DND-41 (cell line): ENCODE results near the gene WHRN.

Source experiments
- ATAC-seq: fragments of 200-7000 bp; cut with Tn5 transposase; 3 replicates; pipeline ENCODE4 v1.9.1; 2021; ENCODE audit warnings: low read depth; ENCODE audit not compliant: insufficient read depth
- DNase-seq: peaks from one replicate; pipeline ENCODE4 v3.0.0-alpha.2; 2020
- H2AFZ ChIP-seq: 2 replicates; pipeline ENCODE4 v1.6.0; 2012; ENCODE audit warnings: low read depth, low read length
- H3K27ac ChIP-seq: 2 replicates; pipeline ENCODE4 v1.5.1; 2012; ENCODE audit warnings: low read length, inconsistent platforms
- H3K27me3 ChIP-seq: fragments of 200-600 bp; sonication (generic); 2 replicates; pipeline ENCODE4 v1.6.0; 2012; ENCODE audit warnings: low read length, mild to moderate bottlenecking, inconsistent platforms; ENCODE audit not compliant: insufficient read depth, poor library complexity
- H3K36me3 ChIP-seq: 2 replicates; pipeline ENCODE4 v1.5.1; 2012; ENCODE audit warnings: low read length, inconsistent platforms; ENCODE audit not compliant: insufficient read depth
- H3K4me1 ChIP-seq: 2 replicates; pipeline ENCODE4 v1.5.1; 2012; ENCODE audit warnings: mild to moderate bottlenecking, low read length; ENCODE audit not compliant: insufficient read depth
- H3K4me2 ChIP-seq: 2 replicates; pipeline ENCODE4 v1.6.0; 2012; ENCODE audit warnings: mild to moderate bottlenecking, moderate library complexity, low read length, inconsistent platforms; ENCODE audit not compliant: insufficient read depth
- H3K4me3 ChIP-seq, 2 experiments: fragments of 200-600 bp in 1 of 2; shearing (Covaris generic) in 1 of 2; 2 replicates each; pipeline ENCODE4 v1.5.1; 2012 to 2016; ENCODE audit warnings: inconsistent platforms in 2 of 2, low read length in 2 of 2, mild to moderate bottlenecking in 2 of 2, low read depth in 1 of 2, moderate library complexity in 1 of 2
- H3K79me2 ChIP-seq: 2 replicates; pipeline ENCODE4 v1.6.0; 2012; ENCODE audit warnings: low read length, inconsistent platforms; ENCODE audit not compliant: insufficient read depth
- H3K9ac ChIP-seq: 2 replicates; pipeline ENCODE4 v1.6.0; 2012; ENCODE audit warnings: low read depth, mild to moderate bottlenecking, inconsistent platforms, low read length, moderate library complexity
- H3K9me3 ChIP-seq: 2 replicates; pipeline ENCODE4 v1.5.1; 2012; ENCODE audit warnings: low read length, moderate library complexity, mild to moderate bottlenecking, inconsistent platforms; ENCODE audit not compliant: insufficient read depth, severe bottlenecking
- H4K20me1 ChIP-seq: 2 replicates; pipeline ENCODE4 v1.6.0; 2012; ENCODE audit warnings: low read length; ENCODE audit not compliant: insufficient read depth
- EZH2 ChIP-seq: IDR thresholded peaks from 3 replicates; pipeline ENCODE4 v1.6.1; 2012; ENCODE audit warnings: borderline replicate concordance, low read depth, mild to moderate bottlenecking, moderate library complexity, low read length, inconsistent platforms; ENCODE audit not compliant: severe bottlenecking
- TF ChIP-seq, protein P1 (sequence below): IDR thresholded peaks from 2 replicates; pipeline ENCODE4 v1.5.1; 2012; ENCODE audit warnings: borderline replicate concordance, low read length, moderate library complexity, mild to moderate bottlenecking; ENCODE audit not compliant: poor library complexity, severe bottlenecking; ENCODE audit errors: extremely low read depth

WHRN gene

GRCh38 chr9:114374936-114375335 is 130.3 kb downstream of the WHRN start:
- H3K79me2 ChIP-seq, result peaks cover 63% of the 10 kb centered on the region
- H2AFZ ChIP-seq, result no peak overlapping the region
- peaks cover 81% of the 10 kb centered on the region for H3K36me3 ChIP-seq
- peak overlapping the region; percentile 96 for H3K27ac ChIP-seq
- no peak overlapping the region for H3K9ac ChIP-seq
- no peaks in the 10 kb centered on the region for H3K9me3 ChIP-seq
- H3K4me2 ChIP-seq, result no peak overlapping the region
- peaks cover 67% of the 10 kb centered on the region for H3K4me1 ChIP-seq
- no peak for DNase-seq
- no peaks in the 10 kb centered on the region for H3K27me3 ChIP-seq
- ATAC-seq, result no peak
- no peak overlapping the region for H3K4me3 ChIP-seq
- peaks cover 9% of the 10 kb centered on the region for H4K20me1 ChIP-seq
- TF ChIP-seq, protein P1, sequence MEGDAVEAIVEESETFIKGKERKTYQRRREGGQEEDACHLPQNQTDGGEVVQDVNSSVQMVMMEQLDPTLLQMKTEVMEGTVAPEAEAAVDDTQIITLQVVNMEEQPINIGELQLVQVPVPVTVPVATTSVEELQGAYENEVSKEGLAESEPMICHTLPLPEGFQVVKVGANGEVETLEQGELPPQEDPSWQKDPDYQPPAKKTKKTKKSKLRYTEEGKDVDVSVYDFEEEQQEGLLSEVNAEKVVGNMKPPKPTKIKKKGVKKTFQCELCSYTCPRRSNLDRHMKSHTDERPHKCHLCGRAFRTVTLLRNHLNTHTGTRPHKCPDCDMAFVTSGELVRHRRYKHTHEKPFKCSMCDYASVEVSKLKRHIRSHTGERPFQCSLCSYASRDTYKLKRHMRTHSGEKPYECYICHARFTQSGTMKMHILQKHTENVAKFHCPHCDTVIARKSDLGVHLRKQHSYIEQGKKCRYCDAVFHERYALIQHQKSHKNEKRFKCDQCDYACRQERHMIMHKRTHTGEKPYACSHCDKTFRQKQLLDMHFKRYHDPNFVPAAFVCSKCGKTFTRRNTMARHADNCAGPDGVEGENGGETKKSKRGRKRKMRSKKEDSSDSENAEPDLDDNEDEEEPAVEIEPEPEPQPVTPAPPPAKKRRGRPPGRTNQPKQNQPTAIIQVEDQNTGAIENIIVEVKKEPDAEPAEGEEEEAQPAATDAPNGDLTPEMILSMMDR, result no peak
- TF ChIP-seq EZH2, result no peak

- Histone ChIP-seq H3K9me3 (no peaks in the 10 kb centered on the region), H3K27ac (peak overlapping the region; percentile 96), H3K4me3 (no peak overlapping the region; a peak in 1 of 4 replicates), H3K36me3 (peaks cover 81% of the 10 kb centered on the region), H2AFZ (no peak overlapping the region), H3K4me2 (peak overlapping the region; percentile 50; the same call in 1 of the 2 replicates), H3K4me1 (peaks cover 67% of the 10 kb centered on the region), H3K27me3 (no peaks in the 10 kb centered on the region), H3K79me2 (peaks cover 63% of the 10 kb centered on the region), H4K20me1 (peaks cover 6% of the 10 kb centered on the region), H3K9ac (peak overlapping the region; percentile 53)
- no peak for TF ChIP-seq EZH2
- TF ChIP-seq, protein P1, result no peak
- no peak for ATAC-seq
- no peak for DNase-seq
These were observed 131.1 kb downstream of the WHRN start for GRCh38 chr9:114373960-114374730.

DNA sequence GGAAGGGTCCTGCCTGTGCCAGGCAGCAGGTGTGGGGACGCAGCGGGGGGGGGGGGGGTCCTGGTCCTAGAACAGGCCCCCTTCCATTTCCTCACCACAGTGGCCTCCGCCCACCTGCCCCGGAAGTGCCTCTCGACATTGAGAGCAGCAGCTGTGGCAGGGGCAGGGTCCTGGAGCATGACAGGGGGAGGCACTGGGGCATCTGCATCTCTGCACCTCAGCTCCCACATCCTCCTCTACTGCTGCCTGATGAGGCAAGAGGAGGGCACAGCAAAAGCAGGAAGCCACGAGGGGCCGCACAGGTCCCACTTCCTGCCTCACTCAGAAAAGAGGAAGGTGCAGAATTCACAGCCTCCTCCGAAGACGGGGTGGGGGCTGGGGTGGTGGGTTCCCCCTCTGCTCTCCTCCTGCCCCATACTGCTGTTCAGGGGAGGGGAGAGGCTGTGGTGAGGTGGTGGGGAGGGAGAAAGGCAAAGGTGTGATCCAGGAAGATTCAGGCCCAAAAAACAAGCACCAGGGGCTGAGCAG is 132.3 kb downstream of the WHRN start:
- H3K27ac ChIP-seq, result peak overlapping the region; percentile 99
- peak overlapping the region; percentile 66 for H3K9ac ChIP-seq
- H3K36me3 ChIP-seq, result peaks cover 80% of the 10 kb centered on the region
- peaks cover 53% of the 10 kb centered on the region for H3K79me2 ChIP-seq
- H2AFZ ChIP-seq, result peak overlapping the region; percentile 58; the same call in 1 of the 2 replicates
- peak; percentile 98 for DNase-seq
- peak overlapping the region in 1 of 2 experiments; percentile 51; a peak in 2 of 4 replicates for H3K4me3 ChIP-seq
- peaks cover 2% of the 10 kb centered on the region; the same call in 1 of the 2 replicates for H4K20me1 ChIP-seq
- peak overlapping the region; percentile 73 for H3K4me2 ChIP-seq
- TF ChIP-seq EZH2, result no peak
- TF ChIP-seq, protein P1, result peak; percentile 50
- ATAC-seq, result peak; percentile 89
- H3K27me3 ChIP-seq, result no peaks in the 10 kb centered on the region
- H3K9me3 ChIP-seq, result no peaks in the 10 kb centered on the region
- H3K4me1 ChIP-seq, result peaks cover 61% of the 10 kb centered on the region
